ENCODE data around the gene HLA-DOB. TPM values are rescaled to one million over a fixed set of nuclear protein-coding genes. Genes with fewer than 3 reads are reported as not detected.

The HLA-DOB gene
- polyA plus RNA-seq, 1 donor from 2014 or later: not detected

DNA sequence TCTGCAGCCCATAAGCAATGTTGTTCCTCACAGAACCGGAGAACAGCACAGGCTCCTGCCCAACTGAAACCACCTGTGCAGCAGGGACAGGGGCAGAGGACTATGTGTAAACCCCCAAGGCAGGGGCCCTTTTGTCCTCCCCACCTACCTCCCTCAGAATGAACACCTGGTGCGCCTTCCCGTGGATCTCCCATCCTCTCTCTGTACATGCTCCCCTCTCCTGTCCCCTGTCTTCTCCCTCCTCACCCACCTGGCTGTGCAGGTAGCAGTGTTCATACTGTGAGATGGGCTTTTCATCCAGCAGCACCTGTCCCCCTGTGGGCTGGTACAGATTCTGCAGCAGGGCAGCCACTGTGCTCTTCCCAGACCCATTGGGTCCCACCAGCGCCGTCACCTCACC lies 13.2 kb upstream of the HLA-DOB start:
- Histone ChIP-seq H3K79me2 (replicated peaks; ENCODE audit: insufficient read depth, low read length) (no peaks in the 10 kb centered on the region), H3K27me3 (ENCODE audit: insufficient read depth, low read depth, low read length) (no peaks in the 10 kb centered on the region), H3K36me3 (ENCODE audit: insufficient read depth, low read length) (no peaks in the 10 kb centered on the region), H3K9me3 (ENCODE audit: low read length) (no peaks in the 10 kb centered on the region), H4K20me1 (ENCODE audit: insufficient read depth) (no peaks in the 10 kb centered on the region), H3K4me3 (ENCODE audit: low read length) (no peak overlapping the region), H3K27ac (ENCODE audit: low read length) (no peak overlapping the region), H3K9ac (ENCODE audit: low read length) (no peak overlapping the region), H2AFZ (ENCODE audit: low read depth, low read length) (no peak overlapping the region), H3K9me2 (ENCODE audit: insufficient read depth, low read length) (no peaks in the 10 kb centered on the region), H3K4me2 (ENCODE audit: low read length) (no peak overlapping the region), H3F3A (ENCODE audit: insufficient read depth, low read length, poor library complexity, severe bottlenecking) (no peaks in the 10 kb centered on the region)
- TF ChIP-seq REST (IDR thresholded peaks at IDR 0.05; ENCODE audit: borderline replicate concordance) (no peak), SMC3 (conservative IDR thresholded peaks at IDR 0.05; ENCODE audit: poor library complexity) (no peak), TAF1 (IDR thresholded peaks at IDR 0.05; ENCODE audit: low read depth) (no peak), POLR2AphosphoS5 (IDR thresholded peaks at IDR 0.05) (no peak), EP300 (conservative IDR thresholded peaks at IDR 0.05; ENCODE audit: poor library complexity, severe bottlenecking) (no peak), EZH2 (IDR thresholded peaks at IDR 0.05; ENCODE audit: borderline replicate concordance, insufficient read depth, low read length, poor library complexity, severe bottlenecking) (no peak), RAD21 (conservative IDR thresholded peaks at IDR 0.05) (no peak)

GRCh38 chr6:32829495-32829894 lies 12.7 kb upstream of the HLA-DOB start:
- no peak overlapping the region for H3K4me2 ChIP-seq (ENCODE audit: low read length)
- no peak overlapping the region for H2AFZ ChIP-seq (ENCODE audit: low read depth, low read length)
- H3K27ac ChIP-seq (ENCODE audit: low read length): no peak overlapping the region
- H4K20me1 ChIP-seq (ENCODE audit: insufficient read depth): no peaks in the 10 kb centered on the region
- H3K9me3 ChIP-seq (ENCODE audit: low read length): no peaks in the 10 kb centered on the region
- H3K27me3 ChIP-seq (ENCODE audit: insufficient read depth, low read depth, low read length): no peaks in the 10 kb centered on the region
- no peaks in the 10 kb centered on the region for H3F3A ChIP-seq (ENCODE audit: insufficient read depth, low read length, poor library complexity, severe bottlenecking)
- H3K79me2 ChIP-seq (replicated peaks; ENCODE audit: insufficient read depth, low read length): no peaks in the 10 kb centered on the region
- no peaks in the 10 kb centered on the region for H3K36me3 ChIP-seq (ENCODE audit: insufficient read depth, low read length)
- TF ChIP-seq POLR2AphosphoS5 (IDR thresholded peaks at IDR 0.05) (no peak), EZH2 (IDR thresholded peaks at IDR 0.05; ENCODE audit: borderline replicate concordance, insufficient read depth, low read length, poor library complexity, severe bottlenecking) (no peak), SMC3 (conservative IDR thresholded peaks at IDR 0.05; ENCODE audit: poor library complexity) (no peak), MXI1 (conservative IDR thresholded peaks at IDR 0.05; ENCODE audit: poor library complexity, severe bottlenecking) (no peak), EP300 (conservative IDR thresholded peaks at IDR 0.05; ENCODE audit: poor library complexity, severe bottlenecking) (no peak), RAD21 (conservative IDR thresholded peaks at IDR 0.05) (no peak), REST (IDR thresholded peaks at IDR 0.05; ENCODE audit: borderline replicate concordance) (no peak), TAF1 (IDR thresholded peaks at IDR 0.05; ENCODE audit: low read depth) (no peak)
- TF ChIP-seq, protein P1, sequence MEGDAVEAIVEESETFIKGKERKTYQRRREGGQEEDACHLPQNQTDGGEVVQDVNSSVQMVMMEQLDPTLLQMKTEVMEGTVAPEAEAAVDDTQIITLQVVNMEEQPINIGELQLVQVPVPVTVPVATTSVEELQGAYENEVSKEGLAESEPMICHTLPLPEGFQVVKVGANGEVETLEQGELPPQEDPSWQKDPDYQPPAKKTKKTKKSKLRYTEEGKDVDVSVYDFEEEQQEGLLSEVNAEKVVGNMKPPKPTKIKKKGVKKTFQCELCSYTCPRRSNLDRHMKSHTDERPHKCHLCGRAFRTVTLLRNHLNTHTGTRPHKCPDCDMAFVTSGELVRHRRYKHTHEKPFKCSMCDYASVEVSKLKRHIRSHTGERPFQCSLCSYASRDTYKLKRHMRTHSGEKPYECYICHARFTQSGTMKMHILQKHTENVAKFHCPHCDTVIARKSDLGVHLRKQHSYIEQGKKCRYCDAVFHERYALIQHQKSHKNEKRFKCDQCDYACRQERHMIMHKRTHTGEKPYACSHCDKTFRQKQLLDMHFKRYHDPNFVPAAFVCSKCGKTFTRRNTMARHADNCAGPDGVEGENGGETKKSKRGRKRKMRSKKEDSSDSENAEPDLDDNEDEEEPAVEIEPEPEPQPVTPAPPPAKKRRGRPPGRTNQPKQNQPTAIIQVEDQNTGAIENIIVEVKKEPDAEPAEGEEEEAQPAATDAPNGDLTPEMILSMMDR (IDR thresholded peaks at IDR 0.05; ENCODE audit: poor library complexity, severe bottlenecking): no peak
- no peaks in the 10 kb centered on the region for H3K9me2 ChIP-seq (ENCODE audit: insufficient read depth, low read length)
- no peak overlapping the region for H3K4me3 ChIP-seq (ENCODE audit: low read length)
- no peak overlapping the region for H3K9ac ChIP-seq (ENCODE audit: low read length)

Data from neural cell (in vitro differentiated cells).